K562 (cell line): ENCODE data around the gene RAD21L1. TPM values are rescaled to one million over a fixed set of nuclear protein-coding genes. Genes with fewer than 3 reads are reported as not detected.

Experiments used
- ADNP ChIP-seq: fragments of 200-800 bp; sonication (Bioruptor generic); IDR thresholded peaks from 2 replicates; pipeline ENCODE4 v1.6.1; 2016; ENCODE audit warnings: missing genetic modification characterization, missing compliant biosample characterization
- ARNT ChIP-seq, 2 experiments: fragments of 450-650 bp; IDR thresholded peaks; 2 replicates each; pipeline ENCODE4 v1.6.1; 2016; ENCODE audit warnings: mild to moderate bottlenecking in 1 of 2
- CBFA2T3 ChIP-seq: fragments of 450-650 bp; IDR thresholded peaks from 2 replicates; pipeline ENCODE4 v1.6.1; 2017
- CCNT2 ChIP-seq: IDR thresholded peaks from 2 replicates; pipeline ENCODE4 v1.6.1; 2011; ENCODE audit warnings: borderline replicate concordance, low read depth, mild to moderate bottlenecking, moderate library complexity, mixed read lengths, low read length; ENCODE audit not compliant: insufficient read length; ENCODE audit errors: extremely low read depth
- ERF ChIP-seq: fragments of 450-650 bp; formaldehyde crosslinking; IDR thresholded peaks from 2 replicates; pipeline ENCODE4 v1.4.0; 2020; ENCODE audit warnings: mild to moderate bottlenecking, mixed read lengths
- ESRRB ChIP-seq: fragments of 250-450 bp; sonication (Bioruptor Pico); IDR thresholded peaks from 2 replicates; pipeline ENCODE4 v1.5.0; 2020; ENCODE audit warnings: mild to moderate bottlenecking, moderate library complexity, borderline replicate concordance
- ETV5 ChIP-seq: sonication (generic); formaldehyde crosslinking; IDR thresholded peaks from 2 replicates; pipeline ENCODE4 v1.4.0; 2020; ENCODE audit warnings: low read depth, mild to moderate bottlenecking, missing genetic modification reagents
- FOXJ2 ChIP-seq: fragments of 200-800 bp; sonication (Bioruptor generic); IDR thresholded peaks from 2 replicates; pipeline ENCODE4 v1.6.1; 2016; ENCODE audit warnings: missing genetic modification characterization, missing compliant biosample characterization
- KDM1A ChIP-seq, 2 experiments: fragments of 450-650 bp; IDR thresholded peaks; 2 replicates each; pipeline ENCODE4 v1.6.1; 2016; ENCODE audit warnings: mild to moderate bottlenecking in 2 of 2
- MED1 ChIP-seq: sonication (generic); formaldehyde crosslinking; IDR thresholded peaks from 2 replicates; pipeline ENCODE4 v1.8.1; 2023; ENCODE audit warnings: missing genetic modification reagents, borderline replicate concordance
- MTA1 ChIP-seq: fragments of 450-650 bp; IDR thresholded peaks from 2 replicates; pipeline ENCODE4 v1.6.1; 2017; ENCODE audit warnings: borderline replicate concordance
- NONO ChIP-seq, 2 experiments: fragments of 200-400 bp in 1 of 2; fragments of 450-650 bp in 1 of 2; formaldehyde crosslinking in 1 of 2; IDR thresholded peaks; 2 replicates each; pipeline ENCODE4 v1.6.1; 2017; ENCODE audit warnings: low read depth in 2 of 2, mild to moderate bottlenecking in 2 of 2, moderate library complexity in 2 of 2, low read length in 1 of 2
- PML ChIP-seq: IDR thresholded peaks from 2 replicates; pipeline ENCODE4 v1.6.1; 2012; ENCODE audit warnings: low read length, inconsistent platforms
- POLR2AphosphoS5 ChIP-seq: IDR thresholded peaks from 2 replicates; pipeline ENCODE4 v1.6.1; 2011; ENCODE audit warnings: mild to moderate bottlenecking, low read depth, low read length, moderate library complexity; ENCODE audit not compliant: control insufficient read depth, insufficient read depth
- RNF2 ChIP-seq: sonication (generic); IDR thresholded peaks from 2 replicates; pipeline ENCODE4 v1.6.1; 2016
- SMARCA5 ChIP-seq: fragments of 450-650 bp; IDR thresholded peaks from 2 replicates; pipeline ENCODE4 v1.6.1; 2016
- ZNF408 ChIP-seq: fragments of 250-450 bp; sonication (Bioruptor Pico); IDR thresholded peaks from 2 replicates; pipeline ENCODE4 v1.4.0; 2020; ENCODE audit warnings: low read depth, mild to moderate bottlenecking, moderate library complexity
- polyA plus RNA-seq, 8 experiments: library from polyadenylated mRNA; depleted of rRNA in 4 of 8; stranded (reverse) in 5 of 8; unstranded in 3 of 8; fragments of >200 nt; fragmentation: Nextera tagmentation in 2 of 8; fragmentation: Illumina TruSeq in 1 of 8; extraction: Ambion mirVana in 2 of 8; extraction: Trizol in 1 of 8; gene quantifications; 2 replicates each; pipeline versions ENCODE4 v1.2.1 to v1.2.3, GENCODE V29; 2011 to 2014; ENCODE audit warnings: inconsistent platforms in 1 of 8, missing spikeins in 1 of 8
- total RNA-seq, 7 experiments: library from RNA; depleted of rRNA in 6 of 7; stranded (reverse); fragments of >200 nt in 6 of 7; fragmentation: Illumina TruSeq in 2 of 7; extraction: Trizol in 2 of 7; gene quantifications; 2 replicates each; pipeline versions ENCODE4 v1.2.1 to v1.2.3, GENCODE V29; 2011 to 2021; ENCODE audit warnings: low replicate concordance in 1 of 7
- TF ChIP-seq, protein P1 (sequence below): fragments of 450-650 bp; formaldehyde crosslinking; conservative IDR thresholded peaks from 2 replicates; pipeline ENCODE4 v1.4.0; 2022; ENCODE audit warnings: mild to moderate bottlenecking, missing genetic modification characterization
- TF ChIP-seq, protein P2 (sequence below): fragments of 450-650 bp; IDR thresholded peaks from 2 replicates; pipeline ENCODE4 v1.6.1; 2016; ENCODE audit warnings: mild to moderate bottlenecking
- TF ChIP-seq, protein P3 (sequence below): fragments of 450-650 bp; IDR thresholded peaks from 2 replicates; pipeline ENCODE4 v1.7.1; 2018; ENCODE audit warnings: mild to moderate bottlenecking, low read depth; ENCODE audit not compliant: partially characterized antibody

Gene RAD21L1
- total and polyA plus RNA-seq, 9 of the 15 experiments (the other 6 are each of a cell fraction or from before 2014, with no cell fraction given), result 0.17 to 1.7 (median 0.45) TPM; not detected in 1

DNA sequence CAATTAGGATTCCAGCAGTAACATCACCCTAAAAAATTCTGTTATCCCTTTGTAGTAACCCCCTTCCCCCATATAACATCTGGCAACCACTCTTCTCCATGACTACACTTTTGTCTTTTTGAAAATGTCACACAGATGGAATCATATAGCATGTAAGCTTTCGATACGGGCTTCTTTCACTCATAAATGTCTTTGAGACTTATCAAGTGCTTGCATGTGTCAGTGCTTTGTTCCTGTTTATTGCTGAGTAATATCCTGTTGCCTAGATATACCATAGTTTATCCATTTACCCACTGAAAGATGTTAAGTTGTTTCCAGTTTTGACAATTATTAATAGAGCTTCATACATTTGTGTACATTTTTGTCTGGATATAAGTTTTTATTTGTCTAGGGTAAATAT is 29.8 kb downstream of the RAD21L1 start (continued):
- TF ChIP-seq, protein P1, sequence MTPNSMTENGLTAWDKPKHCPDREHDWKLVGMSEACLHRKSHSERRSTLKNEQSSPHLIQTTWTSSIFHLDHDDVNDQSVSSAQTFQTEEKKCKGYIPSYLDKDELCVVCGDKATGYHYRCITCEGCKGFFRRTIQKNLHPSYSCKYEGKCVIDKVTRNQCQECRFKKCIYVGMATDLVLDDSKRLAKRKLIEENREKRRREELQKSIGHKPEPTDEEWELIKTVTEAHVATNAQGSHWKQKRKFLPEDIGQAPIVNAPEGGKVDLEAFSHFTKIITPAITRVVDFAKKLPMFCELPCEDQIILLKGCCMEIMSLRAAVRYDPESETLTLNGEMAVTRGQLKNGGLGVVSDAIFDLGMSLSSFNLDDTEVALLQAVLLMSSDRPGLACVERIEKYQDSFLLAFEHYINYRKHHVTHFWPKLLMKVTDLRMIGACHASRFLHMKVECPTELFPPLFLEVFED (CRISPR knock-in tag), result no peak
- TF ChIP-seq ZNF408 (no peak), RNF2 (0 out of 2 replicates have a peak, but pooled peaks have one; percentile 13), ERF (no peak), MED1 (CRISPR knock-in tag) (no peak), ARNT (IDR thresholded peaks at IDR 0.05) (peak; percentile 58 to 66; a peak in 1 of 4 replicates), CCNT2 (peak; percentile 29), ESRRB (CRISPR knock-in tag) (no peak), MTA1 (0 out of 2 replicates have a peak, but pooled peaks have one; percentile 32), SMARCA5 (peak; percentile 31; the same call in 1 of the 2 replicates), ADNP (tag) (peak; percentile 62), PML (peak; percentile 78), CBFA2T3 (peak; percentile 98), FOXJ2 (tag) (0 out of 2 replicates have a peak, but pooled peaks have one; percentile 29), NONO (IDR thresholded peaks at IDR 0.05; ENCODE audit: low read depth in 2 of 2, low read length in 1 of 2) (no peak), KDM1A (IDR thresholded peaks at IDR 0.05) (peak; percentile 58 to 69), ETV5 (peak; percentile 66; the same call in 1 of the 2 replicates), POLR2AphosphoS5 (peak; percentile 80)
- TF ChIP-seq, protein P2, sequence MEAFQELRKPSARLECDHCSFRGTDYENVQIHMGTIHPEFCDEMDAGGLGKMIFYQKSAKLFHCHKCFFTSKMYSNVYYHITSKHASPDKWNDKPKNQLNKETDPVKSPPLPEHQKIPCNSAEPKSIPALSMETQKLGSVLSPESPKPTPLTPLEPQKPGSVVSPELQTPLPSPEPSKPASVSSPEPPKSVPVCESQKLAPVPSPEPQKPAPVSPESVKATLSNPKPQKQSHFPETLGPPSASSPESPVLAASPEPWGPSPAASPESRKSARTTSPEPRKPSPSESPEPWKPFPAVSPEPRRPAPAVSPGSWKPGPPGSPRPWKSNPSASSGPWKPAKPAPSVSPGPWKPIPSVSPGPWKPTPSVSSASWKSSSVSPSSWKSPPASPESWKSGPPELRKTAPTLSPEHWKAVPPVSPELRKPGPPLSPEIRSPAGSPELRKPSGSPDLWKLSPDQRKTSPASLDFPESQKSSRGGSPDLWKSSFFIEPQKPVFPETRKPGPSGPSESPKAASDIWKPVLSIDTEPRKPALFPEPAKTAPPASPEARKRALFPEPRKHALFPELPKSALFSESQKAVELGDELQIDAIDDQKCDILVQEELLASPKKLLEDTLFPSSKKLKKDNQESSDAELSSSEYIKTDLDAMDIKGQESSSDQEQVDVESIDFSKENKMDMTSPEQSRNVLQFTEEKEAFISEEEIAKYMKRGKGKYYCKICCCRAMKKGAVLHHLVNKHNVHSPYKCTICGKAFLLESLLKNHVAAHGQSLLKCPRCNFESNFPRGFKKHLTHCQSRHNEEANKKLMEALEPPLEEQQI, result peak; percentile 95
- TF ChIP-seq, protein P3, sequence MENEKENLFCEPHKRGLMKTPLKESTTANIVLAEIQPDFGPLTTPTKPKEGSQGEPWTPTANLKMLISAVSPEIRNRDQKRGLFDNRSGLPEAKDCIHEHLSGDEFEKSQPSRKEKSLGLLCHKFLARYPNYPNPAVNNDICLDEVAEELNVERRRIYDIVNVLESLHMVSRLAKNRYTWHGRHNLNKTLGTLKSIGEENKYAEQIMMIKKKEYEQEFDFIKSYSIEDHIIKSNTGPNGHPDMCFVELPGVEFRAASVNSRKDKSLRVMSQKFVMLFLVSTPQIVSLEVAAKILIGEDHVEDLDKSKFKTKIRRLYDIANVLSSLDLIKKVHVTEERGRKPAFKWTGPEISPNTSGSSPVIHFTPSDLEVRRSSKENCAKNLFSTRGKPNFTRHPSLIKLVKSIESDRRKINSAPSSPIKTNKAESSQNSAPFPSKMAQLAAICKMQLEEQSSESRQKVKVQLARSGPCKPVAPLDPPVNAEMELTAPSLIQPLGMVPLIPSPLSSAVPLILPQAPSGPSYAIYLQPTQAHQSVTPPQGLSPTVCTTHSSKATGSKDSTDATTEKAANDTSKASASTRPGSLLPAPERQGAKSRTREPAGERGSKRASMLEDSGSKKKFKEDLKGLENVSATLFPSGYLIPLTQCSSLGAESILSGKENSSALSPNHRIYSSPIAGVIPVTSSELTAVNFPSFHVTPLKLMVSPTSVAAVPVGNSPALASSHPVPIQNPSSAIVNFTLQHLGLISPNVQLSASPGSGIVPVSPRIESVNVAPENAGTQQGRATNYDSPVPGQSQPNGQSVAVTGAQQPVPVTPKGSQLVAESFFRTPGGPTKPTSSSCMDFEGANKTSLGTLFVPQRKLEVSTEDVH, result no peak
